HG03097 (cell line): Measurements from ENCODE around the gene NAB1.
"Not testable (repeated sequence)": the region's sequence is repeated elsewhere in the genome, so short reads cannot be mapped to it uniquely, and the experiment has no call there.

Source experiments
- ATAC-seq: cut with Tn5 transposase; IDR thresholded peaks from one replicate; pipeline ENCODE4 v1.9.1; 2021; ENCODE audit not compliant: unreplicated experiment, low FRiP score

Gene NAB1

GRCh38 chr2:190707726-190708125 is 58.8 kb downstream of the NAB1 start:
- no peak for ATAC-seq

- ATAC-seq = not testable (repeated sequence)
These were observed 59.8 kb downstream of the NAB1 start for GRCh38 chr2:190708650-190709049.

DNA sequence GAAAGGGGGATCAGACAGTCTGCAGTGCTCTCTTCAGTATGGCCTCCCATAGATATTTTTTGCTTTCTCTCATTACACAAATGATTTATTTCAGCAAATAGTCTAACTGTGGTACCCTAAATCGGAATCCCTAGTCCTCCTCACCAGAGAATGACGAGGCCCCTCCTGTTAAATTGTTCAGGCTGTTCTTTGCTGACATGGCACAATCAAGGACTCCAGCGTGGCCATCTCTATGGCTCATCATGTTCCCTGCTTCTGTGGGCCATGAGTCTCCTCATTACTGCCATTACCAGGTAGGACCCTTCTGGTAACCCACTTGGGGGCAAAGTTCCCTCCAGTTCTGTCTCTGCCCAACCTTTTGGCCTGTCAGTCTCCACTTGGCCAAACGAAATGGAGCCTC is 62.2 kb downstream of the NAB1 start:
- no peak for ATAC-seq

DNA sequence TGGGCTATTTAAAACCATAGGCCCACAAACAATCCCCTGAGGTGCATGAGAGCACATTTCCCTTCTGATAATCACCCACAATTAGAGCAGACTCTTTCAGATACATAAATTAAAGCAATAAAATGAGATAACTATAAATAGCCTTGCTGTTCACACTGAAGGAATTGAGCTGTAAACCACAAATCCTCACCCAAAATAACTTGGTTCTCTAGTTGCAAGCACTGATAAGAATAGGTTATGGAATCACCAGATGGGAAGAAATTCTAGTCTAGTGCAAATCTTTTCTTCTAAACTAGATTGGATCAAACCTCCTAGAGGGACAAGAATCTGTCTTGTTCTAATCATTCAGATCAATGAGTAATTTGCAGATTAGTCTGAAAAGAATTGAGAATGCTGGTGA is 64.6 kb downstream of the NAB1 start:
- ATAC-seq = no peak

GRCh38 chr2:190714958-190715357 is 66.1 kb downstream of the NAB1 start:
- ATAC-seq = no peak

- ATAC-seq = no peak
These were observed 67.4 kb downstream of the NAB1 start for GRCh38 chr2:190716176-190716807.

GRCh38 chr2:190717306-190717705 is 68.4 kb downstream of the NAB1 start:
- no peak for ATAC-seq

GRCh38 chr2:190717764-190718651 is 69.1 kb downstream of the NAB1 start:
- no peak for ATAC-seq

GRCh38 chr2:190718652-190719526 is 70.0 kb downstream of the NAB1 start:
- peak; percentile 65 for ATAC-seq

- no peak for ATAC-seq
These were observed 71.4 kb downstream of the NAB1 start for GRCh38 chr2:190720276-190720675.

GRCh38 chr2:190720691-190721090 is 71.8 kb downstream of the NAB1 start:
- ATAC-seq = no peak

GRCh38 chr2:190722061-190722759 is 73.3 kb downstream of the NAB1 start:
- peak; percentile 51 for ATAC-seq

DNA sequence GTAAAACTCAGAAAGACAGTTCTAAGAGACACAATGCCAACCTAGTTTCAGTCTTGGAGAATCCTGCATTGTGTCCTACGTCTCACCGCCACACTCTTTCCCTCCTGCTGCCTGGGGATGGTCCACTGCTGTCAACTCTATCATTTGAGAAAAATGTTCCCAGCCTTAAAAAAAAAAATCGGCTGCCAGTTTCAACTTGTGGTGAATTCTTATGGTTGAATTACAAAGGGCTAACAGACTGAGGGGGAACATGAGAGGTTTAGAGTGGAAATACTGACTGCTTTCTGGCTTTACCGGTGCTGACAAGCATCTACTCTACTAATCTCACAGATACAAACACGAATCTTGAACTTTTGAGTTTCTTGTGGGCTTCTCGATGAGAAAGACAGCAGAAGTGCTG is 74.0 kb downstream of the NAB1 start:
- ATAC-seq = no peak

DNA sequence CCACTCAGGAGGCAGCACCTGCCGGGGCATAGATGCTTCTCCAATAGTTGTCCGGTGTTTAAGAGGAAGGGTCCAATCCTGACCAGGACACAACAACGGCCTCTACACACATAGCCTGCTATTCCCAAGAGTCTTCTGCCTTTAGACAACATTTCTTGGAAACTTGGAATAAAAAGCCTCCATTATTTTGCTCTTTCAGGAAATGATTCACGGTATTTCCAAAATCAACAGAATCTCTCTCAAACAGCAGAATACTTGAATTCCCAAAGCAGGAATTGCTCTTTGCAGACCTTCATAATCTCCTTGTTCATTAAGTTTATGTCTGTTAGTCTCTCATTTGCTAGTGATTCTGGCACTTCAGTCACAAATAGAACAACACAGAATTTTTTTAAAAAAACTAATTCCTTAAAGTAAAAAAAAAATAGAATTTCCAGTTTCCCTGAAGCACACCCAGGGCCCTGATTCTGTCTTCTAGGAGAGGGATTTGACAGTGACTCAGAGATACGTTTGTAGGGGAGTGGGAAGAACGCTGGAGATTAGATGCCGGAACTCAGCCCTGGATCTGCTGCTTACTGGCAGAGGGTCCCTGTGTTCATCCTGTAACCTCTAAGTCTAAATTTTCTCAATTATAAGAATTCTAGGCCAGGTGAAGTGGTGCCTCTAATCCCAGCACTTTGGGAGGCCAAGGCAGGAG is 74.7 kb downstream of the NAB1 start:
- no peak for ATAC-seq

- no peak for ATAC-seq
These were observed 77.4 kb downstream of the NAB1 start for GRCh38 chr2:190726255-190726654.

DNA sequence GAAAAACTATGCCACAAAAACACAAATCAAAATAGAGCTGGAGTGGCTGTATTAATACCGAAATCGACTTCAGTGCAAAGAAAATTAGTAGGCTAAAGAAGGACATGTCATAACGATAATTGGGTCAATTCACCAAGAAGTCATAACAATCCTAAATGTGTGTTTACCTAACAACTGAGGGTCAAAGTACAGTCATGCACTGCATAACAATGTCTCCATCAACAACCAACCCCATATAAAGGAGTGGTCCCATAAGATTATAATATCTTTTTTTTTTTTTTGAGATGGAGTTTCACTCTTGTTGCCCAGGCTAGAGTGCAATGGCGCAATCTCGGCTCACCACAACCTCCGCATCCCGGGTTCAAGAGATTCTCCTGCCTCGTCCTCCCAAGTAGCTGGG is 87.5 kb downstream of the NAB1 start:
- no peak for ATAC-seq

- no peak for ATAC-seq
These were observed 91.6 kb downstream of the NAB1 start for GRCh38 chr2:190740449-190740848.
